Measurements from ENCODE around the gene LARP1B. TPM values are rescaled to one million over a fixed set of nuclear protein-coding genes. Genes with fewer than 3 reads are reported as not detected.
"Not testable (repeated sequence)": the region's sequence is repeated elsewhere in the genome, so short reads cannot be mapped to it uniquely, and the experiment has no call there.

The LARP1B gene
- total RNA-seq, 1 donor from 2014 or later = 27.9 TPM

- no peaks in the 10 kb centered on the region for H3K79me2 ChIP-seq (ENCODE audit: low read depth)
- Mint-ChIP-seq H3K27me3 (ENCODE audit: insufficient read depth, low read depth) (no peaks in the 10 kb centered on the region), H3K9me3 (peaks cover 3% of the 10 kb centered on the region), H3K36me3 (peaks cover 28% of the 10 kb centered on the region), H3K27ac (no peak overlapping the region), H3K4me1 (no peaks in the 10 kb centered on the region), H3K4me3 (no peak overlapping the region)
- H3K4me1 ChIP-seq = no peaks in the 10 kb centered on the region
- H2AFZ ChIP-seq (replicated peaks) = no peak overlapping the region
- H3K27ac ChIP-seq = no peak overlapping the region
- H3K4me2 ChIP-seq = no peak overlapping the region
- TF ChIP-seq EZH2 (IDR thresholded peaks at IDR 0.05) (no peak), EZH2phosphoT487 (IDR thresholded peaks at IDR 0.05) (no peak), CTCF (IDR thresholded peaks at IDR 0.05) (no peak)
- H3K4me3 ChIP-seq = no peak overlapping the region
- H4K20me1 ChIP-seq (ENCODE audit: low read depth) = no peaks in the 10 kb centered on the region
- no peaks in the 10 kb centered on the region for H3F3A ChIP-seq (ENCODE audit: low read depth)
- no peak for DNase-seq (ENCODE audit: low spot score)
- H3K27me3 ChIP-seq = no peaks in the 10 kb centered on the region
- no peak overlapping the region for H3K9ac ChIP-seq
- no peaks in the 10 kb centered on the region for H3K36me3 ChIP-seq
- H3K9me3 ChIP-seq (ENCODE audit: low read depth) = no peaks in the 10 kb centered on the region
These were observed 92.7 kb downstream of the LARP1B start for GRCh38 chr4:128153800-128154199.

- Histone ChIP-seq H2AFZ (replicated peaks) (no peak overlapping the region), H3K79me2 (ENCODE audit: low read depth) (no peaks in the 10 kb centered on the region), H3K4me1 (no peaks in the 10 kb centered on the region), H3K4me2 (no peak overlapping the region), H3K9ac (no peak overlapping the region), H4K20me1 (ENCODE audit: low read depth) (no peaks in the 10 kb centered on the region), H3K27ac (no peak overlapping the region), H3K27me3 (no peaks in the 10 kb centered on the region), H3K36me3 (no peaks in the 10 kb centered on the region), H3K9me3 (ENCODE audit: low read depth) (no peaks in the 10 kb centered on the region), H3K4me3 (no peak overlapping the region), H3F3A (ENCODE audit: low read depth) (no peaks in the 10 kb centered on the region)
- no peak overlapping the region for H3K27ac Mint-ChIP-seq
- peaks cover 3% of the 10 kb centered on the region for H3K9me3 Mint-ChIP-seq
- no peaks in the 10 kb centered on the region for H3K4me1 Mint-ChIP-seq
- DNase-seq (ENCODE audit: low spot score) = no peak
- TF ChIP-seq EZH2phosphoT487 (IDR thresholded peaks at IDR 0.05) (no peak), EZH2 (IDR thresholded peaks at IDR 0.05) (no peak), CTCF (IDR thresholded peaks at IDR 0.05) (no peak)
- no peak overlapping the region for H3K4me3 Mint-ChIP-seq
- H3K27me3 Mint-ChIP-seq (ENCODE audit: insufficient read depth, low read depth) = peaks cover 2% of the 10 kb centered on the region
- peaks cover 28% of the 10 kb centered on the region for H3K36me3 Mint-ChIP-seq
These were observed 94.2 kb downstream of the LARP1B start for GRCh38 chr4:128155231-128155855.

- no peak overlapping the region for H3K27ac ChIP-seq
- H3K4me1 ChIP-seq = no peaks in the 10 kb centered on the region
- no peak overlapping the region for H3K9ac ChIP-seq
- no peaks in the 10 kb centered on the region for H4K20me1 ChIP-seq (ENCODE audit: low read depth)
- H3F3A ChIP-seq (ENCODE audit: low read depth) = no peaks in the 10 kb centered on the region
- Mint-ChIP-seq H3K27ac (no peak overlapping the region), H3K36me3 (peaks cover 28% of the 10 kb centered on the region), H3K27me3 (ENCODE audit: insufficient read depth, low read depth) (peaks cover 2% of the 10 kb centered on the region), H3K4me1 (no peaks in the 10 kb centered on the region), H3K4me3 (no peak overlapping the region), H3K9me3 (peaks cover 3% of the 10 kb centered on the region)
- H3K4me2 ChIP-seq = no peak overlapping the region
- H3K4me3 ChIP-seq = no peak overlapping the region
- no peak for DNase-seq (ENCODE audit: low spot score)
- no peaks in the 10 kb centered on the region for H3K79me2 ChIP-seq (ENCODE audit: low read depth)
- H2AFZ ChIP-seq (replicated peaks) = no peak overlapping the region
- no peaks in the 10 kb centered on the region for H3K27me3 ChIP-seq
- no peaks in the 10 kb centered on the region for H3K36me3 ChIP-seq
- H3K9me3 ChIP-seq (ENCODE audit: low read depth) = no peaks in the 10 kb centered on the region
- TF ChIP-seq CTCF (IDR thresholded peaks at IDR 0.05) (no peak), EZH2phosphoT487 (IDR thresholded peaks at IDR 0.05) (no peak), EZH2 (IDR thresholded peaks at IDR 0.05) (no peak)
These were observed 94.9 kb downstream of the LARP1B start for GRCh38 chr4:128155874-128156456.

GRCh38 chr4:128156472-128156871, 95.4 kb downstream of the LARP1B start:
- not testable (repeated sequence) for H3K4me3 ChIP-seq; H3K27me3 Mint-ChIP-seq (ENCODE audit: insufficient read depth, low read depth); H3K4me3 Mint-ChIP-seq; H3K9me3 Mint-ChIP-seq; H3K36me3 ChIP-seq; H3K27ac Mint-ChIP-seq; H3K27ac ChIP-seq; H2AFZ ChIP-seq (replicated peaks); H3K4me1 ChIP-seq; H3K9ac ChIP-seq; H3K4me1 Mint-ChIP-seq; DNase-seq (ENCODE audit: low spot score); H3K4me2 ChIP-seq; H3K9me3 ChIP-seq (ENCODE audit: low read depth); H3K79me2 ChIP-seq (ENCODE audit: low read depth); H3K27me3 ChIP-seq; H3F3A ChIP-seq (ENCODE audit: low read depth); H4K20me1 ChIP-seq (ENCODE audit: low read depth)
- H3K36me3 Mint-ChIP-seq = peaks cover 27% of the 10 kb centered on the region

Measured in neural progenitor cell (in vitro differentiated cells).